GM21825 (cell line): ENCODE data around the gene RGL3.
"Not testable (repeated sequence)": the region's sequence is repeated elsewhere in the genome, so short reads cannot be mapped to it uniquely, and the experiment has no call there.

ENCODE experiments used
- ATAC-seq: cut with Tn5 transposase; IDR thresholded peaks from one replicate; pipeline ENCODE4 v1.9.1; 2021; ENCODE audit warnings: mild to moderate bottlenecking, moderate library complexity; ENCODE audit not compliant: unreplicated experiment

The RGL3 gene

DNA sequence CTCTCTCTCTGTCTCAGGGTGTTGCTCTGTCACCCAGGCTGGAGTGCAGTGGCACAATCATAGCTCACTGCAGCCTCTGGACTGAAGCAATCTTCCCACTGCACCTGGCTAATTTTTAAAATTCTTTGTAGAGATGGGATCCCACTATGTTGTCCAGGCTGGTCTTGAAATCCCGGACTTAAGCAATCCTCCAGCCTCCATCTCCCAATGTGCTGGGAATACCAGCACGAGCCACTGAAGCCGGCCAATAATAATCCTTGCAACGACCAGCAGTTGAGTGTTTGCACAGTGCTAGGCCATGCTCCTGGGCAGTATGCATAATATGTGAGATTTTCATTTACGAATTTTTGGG lies 34.4 kb downstream of the RGL3 start:
- ATAC-seq = no peak

DNA sequence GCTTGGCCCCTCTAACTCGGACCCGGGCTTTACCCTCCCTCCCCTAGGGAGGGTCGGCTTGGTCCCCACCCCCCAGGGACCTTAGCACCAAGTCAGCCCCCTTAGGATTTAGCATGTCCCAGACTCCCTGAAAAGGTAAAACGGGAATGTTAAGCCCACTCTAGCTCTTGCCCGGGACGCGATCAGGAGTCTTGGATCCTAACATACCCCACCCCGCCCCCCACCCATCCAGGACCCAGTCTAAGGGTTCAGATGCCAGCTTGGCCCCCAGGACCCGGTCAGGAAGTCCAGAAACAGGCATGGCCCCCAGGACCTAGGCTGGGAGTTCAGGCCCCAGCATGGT lies 35.4 kb downstream of the RGL3 start:
- ATAC-seq = no peak

DNA sequence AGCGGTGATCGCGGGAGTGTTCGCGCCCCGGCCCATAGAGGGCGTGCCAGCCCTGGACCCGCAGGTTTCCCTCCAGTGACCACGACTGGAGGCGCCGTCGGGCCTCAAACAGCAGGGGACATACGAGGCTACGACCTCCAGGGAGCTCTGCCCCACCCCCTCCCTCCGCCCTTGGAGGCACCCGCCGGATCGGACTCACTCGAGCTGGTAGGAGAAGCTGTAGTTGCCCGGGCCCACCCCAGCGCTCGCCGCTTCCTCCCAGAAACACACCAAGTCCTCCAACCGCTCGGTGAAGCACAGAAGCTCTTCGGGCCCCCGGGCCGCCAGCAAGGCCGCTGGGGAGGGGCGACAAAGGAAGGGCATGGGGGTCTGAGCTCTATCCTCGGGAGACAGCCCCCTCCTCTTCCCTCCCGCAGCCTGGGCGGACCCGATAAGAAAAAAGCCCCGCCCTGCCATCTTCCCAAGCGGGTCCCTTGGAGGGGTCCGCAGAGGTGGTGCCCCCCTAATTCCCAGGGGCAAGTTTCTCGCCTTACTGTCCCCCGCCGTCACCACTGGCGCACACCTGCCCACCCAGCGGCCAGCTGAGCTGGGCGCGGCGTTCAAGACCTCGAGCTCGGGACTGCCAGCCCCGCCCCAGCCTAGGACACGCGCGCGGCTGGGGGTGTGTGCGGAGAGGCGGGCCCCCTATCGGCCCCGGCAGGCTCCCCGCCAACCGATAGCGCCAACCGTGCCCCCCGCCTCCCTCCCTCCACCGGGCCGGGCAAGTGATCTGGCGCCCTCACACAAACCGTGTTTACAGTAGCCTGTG lies 36.0 kb downstream of the RGL3 start:
- ATAC-seq = no peak

DNA sequence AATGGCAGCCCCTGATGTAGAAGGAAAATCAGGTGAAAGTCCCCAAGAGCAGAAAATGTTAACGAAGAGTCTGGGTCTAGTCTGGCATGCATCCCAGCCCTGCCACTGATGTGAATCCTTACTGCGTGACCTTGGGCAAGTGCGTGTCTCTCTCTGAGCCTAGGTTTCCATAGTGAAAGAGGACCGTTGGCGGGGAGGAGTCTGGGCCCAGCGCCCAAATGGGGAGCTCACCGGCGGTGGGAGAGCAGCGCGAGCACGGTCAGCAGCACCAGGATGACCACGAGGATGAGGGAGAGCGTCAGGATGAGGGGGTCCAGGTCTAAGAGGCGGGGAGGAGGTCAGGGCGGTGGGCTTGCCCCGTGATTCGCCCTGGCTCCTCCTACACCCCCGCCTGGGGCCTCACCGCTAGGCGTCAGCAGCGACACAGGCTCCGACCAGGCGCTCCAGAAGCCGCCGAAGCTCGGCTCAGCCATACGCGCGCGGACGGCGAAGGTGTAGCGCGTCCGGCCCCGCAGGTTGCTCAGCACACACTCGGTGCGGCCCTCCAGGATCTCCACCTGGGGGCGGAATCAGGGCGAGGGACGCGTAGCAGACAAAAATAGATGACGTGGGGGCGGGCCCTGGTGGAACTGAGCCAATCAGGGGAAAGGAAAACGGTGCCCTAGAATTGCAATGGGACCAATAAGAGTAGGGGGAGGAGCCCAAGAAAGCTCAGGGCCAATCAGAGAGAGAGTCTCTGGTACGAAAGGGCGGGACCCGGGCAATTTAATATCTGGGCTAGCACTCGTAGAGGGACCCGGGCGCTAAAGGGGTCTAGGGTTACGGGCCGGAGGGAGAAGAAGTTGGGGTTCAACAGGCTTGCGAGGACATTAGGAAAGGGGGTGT lies 38.2 kb downstream of the RGL3 start:
- ATAC-seq = peak; percentile 68

DNA sequence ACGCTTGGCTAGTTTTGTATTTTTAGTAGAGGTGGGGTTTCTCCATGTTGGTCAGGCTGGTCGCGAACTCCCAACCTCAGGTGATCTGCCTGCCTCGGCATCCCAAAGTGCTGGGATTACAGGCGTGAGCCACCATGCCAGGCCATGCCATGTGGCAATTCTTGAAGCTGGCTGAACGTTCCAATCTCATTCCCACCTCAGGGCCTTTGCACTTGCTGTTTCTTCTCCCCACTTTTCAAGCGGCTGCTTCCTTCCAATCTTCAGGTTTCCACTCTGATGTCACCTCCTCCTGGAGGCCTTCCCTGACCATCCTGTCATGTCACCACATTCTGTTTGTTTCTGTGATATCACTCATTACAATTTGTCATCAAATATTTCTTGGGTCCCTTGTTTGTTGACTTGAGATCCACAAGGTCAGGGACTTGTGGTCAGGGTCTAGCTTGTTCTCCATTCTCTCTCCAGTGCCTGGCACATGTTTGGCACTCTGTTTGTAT lies 39.2 kb downstream of the RGL3 start:
- no peak for ATAC-seq

DNA sequence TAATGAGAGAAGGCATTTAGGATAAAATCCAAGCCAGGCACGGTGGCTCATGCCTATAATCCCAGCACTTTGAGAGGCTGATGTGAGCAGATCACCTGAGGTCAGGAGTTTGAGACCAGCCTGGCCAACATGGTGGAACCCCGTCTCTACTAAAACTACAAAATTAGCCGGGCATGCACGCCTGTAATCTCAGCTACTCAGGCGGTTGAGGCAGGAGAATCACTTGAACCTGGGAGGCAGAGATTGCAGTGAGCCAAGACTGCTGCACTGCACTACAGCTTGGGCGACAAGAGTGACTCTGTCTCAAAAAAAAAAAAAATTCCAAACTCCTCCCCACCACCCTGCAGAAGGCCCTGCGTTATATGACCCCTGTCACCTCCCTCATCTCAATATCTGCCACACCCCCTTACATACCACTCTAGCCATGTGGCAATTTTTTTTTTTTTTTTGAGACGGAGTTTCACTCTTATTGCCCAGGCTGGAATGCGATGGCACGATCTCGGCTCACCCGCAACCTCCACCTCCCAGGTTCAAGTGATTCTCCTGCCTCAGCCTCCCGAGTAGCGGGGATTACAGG lies 39.8 kb downstream of the RGL3 start:
- not testable (repeated sequence) for ATAC-seq

DNA sequence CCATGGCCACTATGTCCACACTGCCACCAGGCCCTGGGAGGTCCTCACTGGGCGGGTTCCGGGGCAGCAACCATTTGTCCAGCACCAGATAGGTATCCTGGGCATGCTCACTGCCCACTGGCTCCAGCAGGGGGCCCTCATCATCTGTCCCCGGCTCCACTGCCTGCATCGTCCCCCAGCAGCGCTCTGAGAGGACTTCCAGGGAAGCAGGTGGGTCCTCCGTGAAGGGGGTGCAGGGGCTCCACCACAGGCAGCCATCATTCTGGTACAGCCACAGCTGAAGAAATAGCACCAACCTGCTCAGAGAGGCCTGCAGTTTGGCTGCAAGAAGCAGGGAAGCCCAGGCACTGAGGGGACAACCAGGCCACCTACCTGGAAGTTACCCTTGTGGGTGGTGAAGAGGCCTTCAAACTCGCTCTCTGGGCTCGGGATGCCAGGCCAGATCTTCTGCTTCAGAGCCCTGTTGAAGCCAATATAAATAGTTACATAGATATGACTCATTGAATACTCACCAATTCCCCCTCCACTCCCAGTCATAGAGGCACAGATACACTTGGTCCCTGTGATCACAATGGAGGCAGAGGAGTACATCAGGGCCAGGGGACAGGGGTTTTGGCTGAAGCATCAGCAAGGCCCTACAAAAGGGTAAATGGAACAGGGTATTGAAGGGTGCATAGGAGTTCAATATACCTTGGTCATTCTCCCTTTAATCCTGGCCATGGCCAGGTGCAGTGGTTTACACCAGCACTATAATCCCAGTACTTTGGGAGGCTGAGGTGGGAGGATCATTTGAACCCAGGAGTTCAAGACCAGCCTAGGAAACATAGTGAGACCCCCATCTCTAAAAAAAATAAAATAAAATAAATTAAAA lies 40.6 kb downstream of the RGL3 start:
- no peak for ATAC-seq

DNA sequence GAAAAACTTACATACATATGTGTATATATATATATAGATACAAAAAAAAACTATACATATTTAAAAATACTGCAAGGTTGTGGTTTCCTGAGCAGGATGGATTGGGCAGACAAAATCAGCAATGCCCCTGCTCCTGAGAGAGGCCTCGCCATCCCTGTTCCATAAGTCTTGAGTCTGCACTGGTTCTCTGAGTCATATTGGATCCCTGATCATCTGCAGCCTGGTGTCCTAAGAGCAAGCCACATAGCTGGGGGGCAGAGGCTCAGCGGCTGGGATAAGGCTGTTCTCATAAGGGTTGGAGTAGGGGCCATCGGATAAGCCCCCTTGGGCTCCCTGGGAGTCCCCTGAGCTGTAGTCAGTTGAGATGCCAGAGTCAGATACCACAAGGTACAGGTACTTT lies 41.4 kb downstream of the RGL3 start:
- no peak for ATAC-seq

DNA sequence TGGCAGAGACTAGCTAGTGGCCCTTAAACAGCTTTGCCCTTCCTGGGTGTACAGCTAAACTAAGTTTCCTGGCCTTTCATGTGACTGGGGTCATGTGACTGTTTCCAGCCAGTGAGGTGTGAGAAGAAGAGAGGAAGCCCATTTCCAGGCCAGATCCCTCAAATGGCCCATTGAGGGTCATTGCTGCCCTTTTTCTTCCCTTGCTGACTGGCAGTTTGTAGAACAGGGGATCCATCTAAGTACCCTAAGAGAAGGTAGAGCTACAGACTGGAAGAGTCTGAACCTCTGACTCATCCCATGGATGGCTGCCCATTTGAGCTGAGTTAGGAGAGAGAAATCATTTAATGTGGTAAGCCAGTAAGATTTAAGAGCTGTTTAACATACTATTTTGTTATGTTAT lies 41.9 kb downstream of the RGL3 start:
- no peak for ATAC-seq

DNA sequence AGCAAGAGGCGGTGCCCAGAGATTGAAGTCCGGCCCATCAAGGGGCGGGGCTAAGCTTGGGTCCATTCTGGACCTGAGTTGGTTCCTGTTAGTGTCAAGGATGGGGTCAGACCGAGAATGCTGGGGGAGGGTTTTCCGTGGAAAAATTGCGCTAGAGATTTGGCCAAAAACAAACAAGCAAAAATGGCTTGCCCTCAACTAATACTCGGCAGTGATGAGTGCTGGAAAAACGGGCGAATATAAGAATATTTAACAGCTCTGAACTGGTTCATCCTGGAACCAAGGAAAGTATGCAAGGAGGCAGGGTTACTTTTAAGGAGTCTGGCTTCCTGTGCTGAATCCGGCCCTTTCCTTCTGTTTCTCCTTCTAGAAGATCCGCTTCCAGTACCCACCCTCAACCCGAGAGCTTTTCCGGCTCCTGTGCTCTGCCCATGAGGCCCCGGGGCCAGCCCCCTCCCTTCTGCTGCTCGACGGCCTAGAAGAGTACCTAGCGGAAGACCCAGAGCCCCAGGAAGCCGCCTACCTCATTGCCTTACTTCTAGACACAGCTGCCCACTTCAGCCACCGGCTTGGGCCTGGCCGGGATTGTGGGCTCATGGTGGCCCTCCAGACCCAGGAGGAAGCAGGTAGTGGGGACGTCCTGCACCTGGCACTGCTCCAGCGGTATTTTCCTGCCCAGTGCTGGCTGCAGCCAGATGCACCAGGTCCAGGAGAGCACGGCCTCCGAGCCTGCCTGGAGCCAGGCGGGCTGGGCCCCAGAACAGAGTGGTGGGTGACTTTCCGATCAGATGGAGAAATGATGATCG lies 43.8 kb downstream of the RGL3 start:
- no peak for ATAC-seq

DNA sequence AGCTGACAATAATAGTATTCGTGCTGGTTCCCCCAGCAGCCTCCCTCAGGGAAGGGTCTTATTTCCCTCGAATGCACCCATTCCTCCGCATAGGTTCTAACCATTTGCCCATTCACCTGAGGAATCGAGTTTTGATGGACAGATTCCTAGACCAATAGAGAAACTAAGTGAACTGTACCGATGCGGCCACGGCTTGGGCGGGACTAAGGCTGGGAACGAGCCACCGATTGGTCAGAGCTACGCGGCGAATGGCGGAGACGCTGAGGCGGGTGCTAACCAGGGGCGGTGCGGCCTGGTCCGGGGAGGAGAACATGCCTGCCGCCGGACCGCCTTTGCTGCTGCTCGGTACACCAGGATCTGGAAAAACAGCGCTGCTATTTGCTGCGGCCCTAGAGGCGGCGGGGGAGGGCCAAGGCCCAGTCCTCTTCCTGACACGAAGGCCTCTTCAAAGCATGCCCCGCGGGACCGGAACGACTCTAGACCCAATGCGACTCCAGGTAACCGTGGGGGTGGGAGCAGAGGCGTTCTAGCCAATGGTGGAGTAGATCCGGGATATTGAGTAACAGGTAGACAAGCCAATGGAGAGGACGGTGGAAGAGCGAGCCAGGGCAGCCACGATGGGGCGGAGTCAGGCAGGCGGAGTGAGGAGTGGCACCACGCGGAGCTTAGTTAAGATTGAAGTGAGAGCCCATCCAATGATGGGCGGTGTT lies 44.5 kb downstream of the RGL3 start, which contains the start of gene SWSAP1:
Gene SWSAP1 (plus strand): TSS at position 234 of the 710 bp plus-strand sequence. CDS start 15 bp downstream, at position 249.
- ATAC-seq = peak; percentile 76

DNA sequence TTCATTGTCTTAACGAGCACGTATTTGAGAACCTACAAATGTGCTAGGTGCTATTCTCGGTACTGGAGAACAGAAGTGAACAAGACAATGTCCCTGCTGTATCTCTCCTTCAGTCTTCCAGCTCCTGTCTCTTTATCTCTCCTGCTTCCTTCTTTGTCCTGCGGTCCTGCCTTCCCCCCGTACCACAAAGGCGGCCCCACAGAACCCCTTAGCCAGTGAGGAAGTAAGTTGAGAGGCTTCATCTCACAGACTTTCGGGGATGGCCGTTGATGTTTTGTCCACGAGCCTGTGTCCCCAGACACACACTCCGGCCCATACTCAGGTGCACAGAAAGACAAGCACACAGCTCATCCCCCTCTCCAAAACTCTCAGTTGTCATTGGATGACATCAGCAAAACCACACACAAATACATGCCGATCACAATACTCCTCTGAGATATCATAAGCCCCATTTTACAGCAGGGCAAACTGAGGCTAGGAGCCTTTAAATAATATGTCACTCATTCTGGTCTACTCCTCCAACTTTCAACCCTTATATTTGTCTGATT lies 45.2 kb downstream of the RGL3 start:
- no peak for ATAC-seq

DNA sequence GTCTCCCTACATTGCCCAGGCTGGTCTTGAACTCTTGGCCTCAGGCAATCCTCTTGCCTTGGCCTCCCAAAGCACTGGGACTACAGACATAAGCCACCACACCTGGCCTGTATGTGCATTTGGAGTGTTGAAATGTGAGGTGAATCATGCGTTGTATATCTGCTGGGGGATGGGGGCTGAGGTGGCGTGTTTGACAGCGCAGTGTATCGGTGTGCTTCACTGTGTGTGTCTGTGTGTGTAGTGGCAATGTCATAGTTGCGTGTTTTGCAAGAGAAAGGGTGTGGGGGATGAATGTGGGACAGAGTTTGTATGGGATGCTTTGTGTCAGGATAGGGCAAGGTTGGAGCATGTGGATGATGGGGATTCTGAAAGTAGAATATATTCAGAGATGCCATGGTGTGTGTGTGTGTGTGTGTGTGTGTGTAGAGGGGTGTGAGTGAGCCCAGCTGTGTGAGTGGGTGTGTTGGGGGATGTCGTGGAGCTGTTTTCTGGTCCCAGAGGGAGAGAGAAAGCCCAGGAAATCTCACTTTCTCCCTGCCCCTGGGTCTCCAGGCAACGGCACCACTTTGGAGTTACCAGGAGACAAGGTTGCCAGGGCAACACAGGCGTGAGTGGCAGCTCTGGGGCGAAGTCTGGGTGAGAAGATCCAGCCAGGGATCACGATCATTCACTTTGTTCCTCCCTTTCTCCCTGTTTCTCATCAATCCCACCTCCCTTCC lies 45.8 kb downstream of the RGL3 start:
- ATAC-seq = no peak

DNA sequence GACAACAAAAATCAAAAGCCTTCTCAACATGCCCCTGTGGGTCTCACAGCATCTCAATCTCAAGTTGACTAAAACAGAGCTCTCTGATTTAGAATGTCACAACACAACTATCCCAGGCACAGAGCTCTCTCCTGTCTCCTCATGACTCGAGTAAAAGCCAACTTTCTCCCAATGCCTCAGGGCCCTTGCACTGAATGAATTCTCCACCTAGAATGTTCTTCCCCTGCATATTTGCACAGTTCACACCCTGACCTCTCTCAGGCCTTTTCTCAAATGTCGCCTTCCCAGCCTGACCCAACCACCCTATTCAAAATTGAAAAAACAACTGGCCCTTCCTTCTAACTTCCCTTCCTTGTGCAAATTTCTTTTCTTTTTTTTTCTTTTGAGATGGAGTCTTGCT lies 48.4 kb downstream of the RGL3 start:
- ATAC-seq = no peak

DNA sequence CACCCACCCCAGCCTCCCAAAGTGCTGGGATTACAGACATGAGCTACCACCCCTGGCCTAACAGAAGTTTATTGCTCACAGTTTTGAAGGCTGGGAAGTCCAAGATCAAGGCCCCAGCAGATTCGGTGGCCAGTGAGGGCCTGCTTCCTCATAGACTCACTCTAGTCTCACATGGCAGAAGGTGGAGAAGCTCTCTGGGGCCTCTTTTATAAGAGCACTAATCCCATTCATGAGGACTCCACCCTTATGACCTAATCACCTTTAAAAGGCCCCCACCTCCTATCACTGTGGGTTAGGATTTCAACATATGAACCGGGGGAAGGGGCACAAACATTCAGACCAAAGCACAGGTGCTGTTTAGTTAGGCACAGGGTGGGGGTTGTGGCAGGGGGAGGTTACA lies 51.6 kb downstream of the RGL3 start:
- no peak for ATAC-seq

DNA sequence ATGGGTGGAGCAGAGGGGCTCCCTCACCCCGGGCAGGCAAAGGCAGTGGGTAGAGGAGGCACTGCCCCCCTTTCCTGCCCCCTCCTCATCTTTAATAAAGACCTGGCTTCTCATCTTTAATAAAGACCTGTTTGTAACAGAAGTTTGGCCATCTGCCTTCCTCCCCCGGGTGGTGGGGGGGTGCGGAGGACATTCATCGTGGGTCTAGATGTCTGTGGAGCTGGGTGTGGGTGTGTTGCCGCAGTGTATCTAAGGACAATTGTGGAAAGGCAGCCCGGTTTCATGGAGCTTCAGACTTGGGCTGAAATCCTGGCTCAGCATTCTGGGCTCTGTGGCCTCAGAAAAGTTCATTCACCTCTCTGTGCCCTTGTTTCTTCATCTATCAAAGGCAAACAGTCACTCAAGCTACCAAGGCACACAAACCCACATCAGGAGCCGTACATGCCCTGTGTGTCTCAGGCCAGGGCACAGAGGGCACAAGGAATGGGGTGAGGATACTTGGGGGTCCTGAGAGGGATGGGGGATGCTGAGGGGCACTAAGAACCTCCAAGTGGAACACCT lies 53.5 kb downstream of the RGL3 start:
- no peak for ATAC-seq

DNA sequence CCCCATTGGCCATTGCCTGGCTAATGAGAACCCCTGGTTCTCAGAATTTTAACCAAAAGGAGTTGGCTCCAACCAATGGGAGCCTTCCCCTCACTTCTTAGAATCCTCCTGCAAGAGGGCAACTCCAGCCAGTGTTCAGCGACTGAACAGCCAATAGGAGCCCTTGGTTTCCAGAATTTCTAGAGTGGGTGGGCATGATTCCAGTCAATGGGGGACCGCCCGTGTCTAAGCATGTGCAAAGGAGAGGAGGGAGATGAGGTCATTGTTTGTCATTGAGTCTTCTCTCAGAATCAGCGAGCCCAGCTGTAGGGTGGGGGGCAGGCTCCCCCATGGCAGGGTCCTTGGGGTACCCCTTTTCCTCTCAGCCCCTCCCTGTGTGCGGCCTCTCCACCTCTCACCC lies 54.2 kb downstream of the RGL3 start:
- no peak for ATAC-seq

DNA sequence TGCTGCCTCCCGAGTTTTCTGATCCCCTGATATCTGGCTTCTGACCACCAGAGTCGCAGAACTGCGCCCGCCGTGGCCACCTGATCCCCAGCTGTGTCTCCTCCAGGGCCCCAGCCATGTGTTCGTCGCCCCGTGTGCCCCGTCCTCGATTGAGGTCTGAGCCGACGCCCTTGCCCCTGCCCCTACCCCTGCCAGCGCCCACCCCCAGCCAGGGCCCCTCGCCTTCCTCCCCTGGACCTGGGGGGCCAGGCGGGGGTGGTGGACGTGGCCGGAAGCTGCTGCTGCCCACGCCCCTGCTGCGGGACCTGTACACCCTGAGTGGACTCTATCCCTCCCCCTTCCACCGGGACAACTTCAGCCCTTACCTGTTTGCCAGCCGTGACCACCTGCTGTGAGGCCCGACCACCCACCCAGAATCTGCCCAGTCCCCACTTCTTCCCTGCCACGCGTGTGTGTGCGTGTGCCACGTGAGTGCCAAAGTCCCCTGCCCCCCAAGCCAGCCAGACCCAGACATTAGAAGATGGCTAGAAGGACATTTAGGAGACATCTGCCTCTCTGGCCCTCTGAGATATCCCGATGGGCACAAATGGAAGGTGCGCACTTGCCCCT lies 54.7 kb downstream of the RGL3 start:
- no peak for ATAC-seq
